ENCODE results near the gene PKD2. TPM values are rescaled to one million over a fixed set of nuclear protein-coding genes. Genes with fewer than 3 reads are reported as not detected.

PKD2 gene
- total and polyA plus RNA-seq, 2 experiments from 2014 or later, result 17.8 to 36.7 TPM

DNA sequence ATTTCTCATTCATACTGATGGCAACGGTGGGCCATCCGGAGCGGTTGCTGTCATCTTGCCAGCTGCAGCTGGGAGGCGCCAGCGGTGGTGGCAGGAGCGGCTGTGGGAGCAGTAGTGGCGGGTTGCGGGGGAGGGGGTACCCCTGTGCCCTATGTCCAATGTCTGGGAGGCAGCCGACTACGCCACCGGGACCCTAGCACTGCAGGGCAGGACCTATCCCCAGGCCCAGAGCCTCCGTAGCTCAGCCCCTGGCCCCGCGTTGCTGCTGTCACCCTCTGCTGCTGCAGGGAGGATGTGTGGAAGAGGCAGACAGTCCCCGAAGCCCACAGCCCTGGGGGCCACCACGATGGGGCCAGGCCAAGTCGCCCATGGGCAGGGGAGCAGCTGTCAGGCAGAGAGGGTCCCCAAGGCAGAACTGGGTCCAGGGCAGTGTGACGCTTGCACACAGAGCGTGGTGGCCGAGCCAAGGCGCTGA lies 41.9 kb upstream of the PKD2 start:
- H3K79me2 ChIP-seq, result no peaks in the 10 kb centered on the region
- no peaks in the 10 kb centered on the region for H3K9me3 ChIP-seq (ENCODE audit: low read depth)
- no peaks in the 10 kb centered on the region for H3K36me3 ChIP-seq (replicated peaks; ENCODE audit: insufficient read depth, low read depth)
- H3K27me3 ChIP-seq, result no peaks in the 10 kb centered on the region
- no peak overlapping the region for H3K27ac ChIP-seq
- H3K4me3 ChIP-seq, result no peak overlapping the region
- H4K20me1 ChIP-seq (ENCODE audit: insufficient read depth, poor library complexity, severe bottlenecking), result no peaks in the 10 kb centered on the region
- no peak for TF ChIP-seq EZH2phosphoT487 (IDR thresholded peaks at IDR 0.05; ENCODE audit: low read depth, severe bottlenecking, unreplicated experiment)
- DNase-seq (ENCODE audit: low spot score), result no peak
- H3K9me2 ChIP-seq (replicated peaks; ENCODE audit: insufficient read depth), result no peaks in the 10 kb centered on the region
- H3K4me1 ChIP-seq (ENCODE audit: insufficient read depth), result no peaks in the 10 kb centered on the region
- H3K4me2 ChIP-seq, result no peak overlapping the region
- H2AFZ ChIP-seq, result no peak overlapping the region
- 94% methylated on average over 21 of the region's 21 CpGs for WGBS (ENCODE audit: low lambda C conversion rate, missing lambda C conversion rate)

DNA sequence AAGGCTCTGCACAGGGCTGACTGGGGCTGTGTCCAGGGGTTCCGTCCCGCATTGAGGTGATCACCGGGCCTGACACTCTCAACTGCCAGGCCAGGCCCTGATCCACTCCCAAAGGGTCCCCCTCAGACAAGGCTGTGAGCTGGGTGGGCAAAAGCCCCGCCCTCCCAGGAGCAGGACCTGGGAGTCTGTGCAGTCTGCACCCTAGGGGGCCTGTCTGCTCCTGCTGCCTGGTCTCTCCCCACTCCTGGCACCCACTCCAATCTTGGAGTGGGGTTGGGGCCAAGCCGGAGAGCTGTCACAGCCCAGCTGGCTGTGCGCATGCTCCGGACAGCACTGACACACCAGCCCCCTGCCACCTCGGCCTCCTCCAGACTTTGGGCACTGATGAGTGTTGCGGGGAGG lies 41.3 kb upstream of the PKD2 start:
- H4K20me1 ChIP-seq (ENCODE audit: insufficient read depth, poor library complexity, severe bottlenecking), result no peaks in the 10 kb centered on the region
- no peak overlapping the region for H3K27ac ChIP-seq
- H3K9me3 ChIP-seq (ENCODE audit: low read depth), result no peaks in the 10 kb centered on the region
- no peaks in the 10 kb centered on the region for H3K9me2 ChIP-seq (replicated peaks; ENCODE audit: insufficient read depth)
- H3K36me3 ChIP-seq (replicated peaks; ENCODE audit: insufficient read depth, low read depth), result no peaks in the 10 kb centered on the region
- H3K27me3 ChIP-seq, result no peaks in the 10 kb centered on the region
- DNase-seq (ENCODE audit: low spot score), result no peak
- WGBS (ENCODE audit: low lambda C conversion rate, missing lambda C conversion rate), result 96% methylated on average over 9 of the region's 9 CpGs
- no peaks in the 10 kb centered on the region for H3K79me2 ChIP-seq
- TF ChIP-seq EZH2phosphoT487 (IDR thresholded peaks at IDR 0.05; ENCODE audit: low read depth, severe bottlenecking, unreplicated experiment) (no peak), EZH2 (IDR thresholded peaks at IDR 0.05; ENCODE audit: borderline replicate concordance) (no peak)
- TF ChIP-seq, protein P1, sequence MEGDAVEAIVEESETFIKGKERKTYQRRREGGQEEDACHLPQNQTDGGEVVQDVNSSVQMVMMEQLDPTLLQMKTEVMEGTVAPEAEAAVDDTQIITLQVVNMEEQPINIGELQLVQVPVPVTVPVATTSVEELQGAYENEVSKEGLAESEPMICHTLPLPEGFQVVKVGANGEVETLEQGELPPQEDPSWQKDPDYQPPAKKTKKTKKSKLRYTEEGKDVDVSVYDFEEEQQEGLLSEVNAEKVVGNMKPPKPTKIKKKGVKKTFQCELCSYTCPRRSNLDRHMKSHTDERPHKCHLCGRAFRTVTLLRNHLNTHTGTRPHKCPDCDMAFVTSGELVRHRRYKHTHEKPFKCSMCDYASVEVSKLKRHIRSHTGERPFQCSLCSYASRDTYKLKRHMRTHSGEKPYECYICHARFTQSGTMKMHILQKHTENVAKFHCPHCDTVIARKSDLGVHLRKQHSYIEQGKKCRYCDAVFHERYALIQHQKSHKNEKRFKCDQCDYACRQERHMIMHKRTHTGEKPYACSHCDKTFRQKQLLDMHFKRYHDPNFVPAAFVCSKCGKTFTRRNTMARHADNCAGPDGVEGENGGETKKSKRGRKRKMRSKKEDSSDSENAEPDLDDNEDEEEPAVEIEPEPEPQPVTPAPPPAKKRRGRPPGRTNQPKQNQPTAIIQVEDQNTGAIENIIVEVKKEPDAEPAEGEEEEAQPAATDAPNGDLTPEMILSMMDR (IDR thresholded peaks at IDR 0.05; ENCODE audit: poor library complexity), result no peak
- no peak overlapping the region for H2AFZ ChIP-seq
- no peak overlapping the region for H3K4me2 ChIP-seq
- H3K4me1 ChIP-seq (ENCODE audit: insufficient read depth), result no peaks in the 10 kb centered on the region
- H3K4me3 ChIP-seq, result no peak overlapping the region

DNA sequence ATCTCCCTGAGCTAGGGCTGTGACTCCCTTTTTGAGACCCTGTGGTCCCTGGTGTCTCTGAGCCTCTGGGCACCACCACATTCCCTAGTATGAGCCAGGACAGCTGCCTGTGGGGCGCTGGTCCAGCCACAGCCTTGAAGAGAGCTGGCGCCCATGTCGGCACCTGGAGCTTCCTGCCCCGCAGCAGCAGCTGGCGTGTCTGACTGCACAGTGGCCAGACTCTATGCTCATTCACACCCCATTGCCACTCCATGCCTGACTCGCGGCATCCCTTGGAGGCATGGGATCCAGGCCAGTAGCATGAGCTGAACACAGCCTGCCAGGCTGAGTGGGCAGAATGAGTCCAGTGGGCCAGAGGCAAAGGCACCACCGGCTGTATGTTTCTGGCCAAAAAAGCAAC lies 40.2 kb upstream of the PKD2 start:
- TF ChIP-seq, protein P1 (IDR thresholded peaks at IDR 0.05; ENCODE audit: poor library complexity), result no peak
- no peaks in the 10 kb centered on the region for H3K36me3 ChIP-seq (replicated peaks; ENCODE audit: insufficient read depth, low read depth)
- H3K4me3 ChIP-seq, result no peak overlapping the region
- no peak overlapping the region for H2AFZ ChIP-seq
- H3K27ac ChIP-seq, result no peak overlapping the region
- no peak overlapping the region for H3K4me2 ChIP-seq
- H3K27me3 ChIP-seq, result no peaks in the 10 kb centered on the region
- H3K4me1 ChIP-seq (ENCODE audit: insufficient read depth), result no peaks in the 10 kb centered on the region
- WGBS (ENCODE audit: low lambda C conversion rate, missing lambda C conversion rate), result 93% methylated on average over 8 of the region's 8 CpGs
- H3K79me2 ChIP-seq, result no peaks in the 10 kb centered on the region
- no peaks in the 10 kb centered on the region for H4K20me1 ChIP-seq (ENCODE audit: insufficient read depth, poor library complexity, severe bottlenecking)
- DNase-seq (ENCODE audit: low spot score), result no peak
- no peaks in the 10 kb centered on the region for H3K9me3 ChIP-seq (ENCODE audit: low read depth)
- no peaks in the 10 kb centered on the region for H3K9me2 ChIP-seq (replicated peaks; ENCODE audit: insufficient read depth)

DNA sequence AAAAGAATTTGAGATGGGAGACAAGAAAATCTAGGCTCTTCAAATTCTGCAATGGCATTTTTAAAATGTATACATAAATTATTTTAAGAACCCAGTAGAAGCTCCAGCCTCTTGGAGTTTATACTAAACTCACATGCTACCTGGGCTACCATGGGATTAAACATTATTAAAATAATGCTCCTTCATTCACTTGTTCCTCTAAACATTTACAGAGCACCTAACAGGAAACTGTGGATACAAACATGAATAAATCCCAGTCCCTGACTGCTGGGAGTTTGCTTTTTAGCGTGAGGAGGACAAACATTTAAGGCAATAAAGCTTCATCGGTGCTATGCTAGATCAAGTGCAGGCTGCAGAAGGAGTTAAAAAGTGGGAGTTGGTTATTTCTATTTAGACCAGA lies 37.3 kb upstream of the PKD2 start:
- no peak overlapping the region for H3K4me3 ChIP-seq
- 65% methylated on average over 2 of the region's 2 CpGs for WGBS (ENCODE audit: low lambda C conversion rate, missing lambda C conversion rate)

More for the DNA sequence above, 37.3 kb upstream of the PKD2 start:
- Histone ChIP-seq H3K4me1 (ENCODE audit: insufficient read depth) (no peaks in the 10 kb centered on the region), H2AFZ (no peak overlapping the region), H4K20me1 (ENCODE audit: insufficient read depth, poor library complexity, severe bottlenecking) (no peaks in the 10 kb centered on the region), H3K9me3 (ENCODE audit: low read depth) (no peaks in the 10 kb centered on the region), H3K79me2 (no peaks in the 10 kb centered on the region), H3K27ac (no peak overlapping the region), H3K4me2 (no peak overlapping the region), H3K36me3 (replicated peaks; ENCODE audit: insufficient read depth, low read depth) (no peaks in the 10 kb centered on the region), H3K9me2 (replicated peaks; ENCODE audit: insufficient read depth) (no peaks in the 10 kb centered on the region), H3K27me3 (peaks cover 4% of the 10 kb centered on the region)
- no peak for DNase-seq (ENCODE audit: low spot score)
- no peak for TF ChIP-seq EZH2phosphoT487 (IDR thresholded peaks at IDR 0.05; ENCODE audit: low read depth, severe bottlenecking, unreplicated experiment)
- no peak for TF ChIP-seq EZH2 (IDR thresholded peaks at IDR 0.05; ENCODE audit: borderline replicate concordance)
- TF ChIP-seq, protein P1 (IDR thresholded peaks at IDR 0.05; ENCODE audit: poor library complexity), result no peak

All from hepatocyte (in vitro differentiated cells).